Measurements from ENCODE around the gene JOSD2.

Gene JOSD2

GRCh38 chr19:50489461-50490011 lies 21.5 kb downstream of the JOSD2 start:
- Histone ChIP-seq H3K27me3 (ENCODE audit: low read depth) (peaks cover 13% of the 10 kb centered on the region), H3K4me1 (no peaks in the 10 kb centered on the region), H3K36me3 (replicated peaks) (no peaks in the 10 kb centered on the region), H3K4me3 (no peak overlapping the region), H3K9me3 (peaks cover 4% of the 10 kb centered on the region; the same call in 1 of the 2 replicates)
- in situ Hi-C loops (cut with MboI; ENCODE audit: low sequenced_read_pairs), result no loop called here
- no peak for DNase-seq (ENCODE audit: low spot score in 2 of 2)

- no peaks in the 10 kb centered on the region for H3K4me1 ChIP-seq
- no peak overlapping the region for H3K4me3 ChIP-seq
- in situ Hi-C loops (cut with MboI; ENCODE audit: low sequenced_read_pairs), result no loop called here
- H3K9me3 ChIP-seq, result peaks cover 4% of the 10 kb centered on the region; the same call in 1 of the 2 replicates
- no peak for DNase-seq (ENCODE audit: low spot score in 2 of 2)
- H3K27me3 ChIP-seq (ENCODE audit: low read depth), result peaks cover 13% of the 10 kb centered on the region
- no peaks in the 10 kb centered on the region for H3K36me3 ChIP-seq (replicated peaks)
Measured at GRCh38 chr19:50488389-50489194, 22.4 kb downstream of the JOSD2 start.

DNA sequence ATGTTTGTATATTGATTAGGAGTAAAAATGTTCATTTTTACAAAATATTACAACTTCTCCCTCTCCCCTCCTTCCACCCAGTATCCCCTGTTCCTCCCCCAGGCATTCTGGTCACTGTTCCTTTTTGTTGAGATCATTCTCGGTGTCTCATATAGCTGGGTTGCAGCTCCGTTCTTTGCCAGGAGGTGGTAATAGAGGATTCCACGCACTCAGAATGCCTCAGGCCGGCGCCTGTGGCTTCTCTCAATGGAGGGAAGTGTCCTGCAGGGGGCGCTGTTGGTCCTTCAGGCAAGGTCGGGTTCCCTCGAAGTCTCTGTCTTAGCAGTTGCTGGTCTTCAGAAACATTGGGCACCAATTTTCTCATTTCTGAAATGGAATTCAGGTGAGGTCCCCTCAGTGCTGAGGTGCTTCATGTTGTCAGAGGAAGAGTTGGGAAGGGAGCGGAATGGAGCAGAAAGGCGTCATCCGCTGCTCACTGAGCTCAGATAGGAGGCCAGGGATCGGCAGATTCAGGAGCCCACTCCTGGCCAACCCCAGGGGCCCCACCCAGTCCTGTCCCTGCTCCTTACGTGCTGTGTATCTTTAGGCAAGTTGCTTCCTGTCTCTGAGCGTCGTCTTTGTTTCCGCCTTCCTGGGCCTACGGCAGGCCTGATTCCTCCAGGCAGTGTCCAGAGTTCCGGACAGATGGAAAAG lies 24.0 kb downstream of the JOSD2 start:
- DNase-seq (ENCODE audit: low spot score in 2 of 2), result peak in 1 of 2 experiments; percentile 66
- Histone ChIP-seq H3K9me3 (peaks cover 4% of the 10 kb centered on the region; the same call in 1 of the 2 replicates), H3K4me1 (no peaks in the 10 kb centered on the region), H3K4me3 (no peak overlapping the region), H3K36me3 (replicated peaks) (no peaks in the 10 kb centered on the region), H3K27me3 (ENCODE audit: low read depth) (peaks cover 11% of the 10 kb centered on the region)
- in situ Hi-C loops (cut with MboI; ENCODE audit: low sequenced_read_pairs), result no loop called here

- H3K9me3 ChIP-seq, result peaks cover 4% of the 10 kb centered on the region; the same call in 1 of the 2 replicates
- H3K27me3 ChIP-seq (ENCODE audit: low read depth), result 0 out of 2 replicates have a peak, but pooled peaks cover 8% of the 10 kb centered on the region
- no peaks in the 10 kb centered on the region for H3K36me3 ChIP-seq (replicated peaks)
- H3K4me1 ChIP-seq, result no peaks in the 10 kb centered on the region
- no peak overlapping the region for H3K4me3 ChIP-seq
- in situ Hi-C loops (cut with MboI; ENCODE audit: low sequenced_read_pairs), result no loop called here
- DNase-seq (ENCODE audit: low spot score in 2 of 2), result no peak
Measured at GRCh38 chr19:50485284-50485955, 25.6 kb downstream of the JOSD2 start.

- Histone ChIP-seq H3K27me3 (ENCODE audit: low read depth) (no peaks in the 10 kb centered on the region), H3K4me3 (no peak overlapping the region), H3K4me1 (no peaks in the 10 kb centered on the region), H3K9me3 (peaks cover 4% of the 10 kb centered on the region; the same call in 1 of the 2 replicates), H3K36me3 (replicated peaks) (no peaks in the 10 kb centered on the region; the same call in 1 of the 2 replicates)
- in situ Hi-C loops (cut with MboI; ENCODE audit: low sequenced_read_pairs), result no loop called here
- DNase-seq (ENCODE audit: low spot score in 2 of 2), result no peak
Measured at GRCh38 chr19:50482916-50483315, 28.1 kb downstream of the JOSD2 start.

DNA sequence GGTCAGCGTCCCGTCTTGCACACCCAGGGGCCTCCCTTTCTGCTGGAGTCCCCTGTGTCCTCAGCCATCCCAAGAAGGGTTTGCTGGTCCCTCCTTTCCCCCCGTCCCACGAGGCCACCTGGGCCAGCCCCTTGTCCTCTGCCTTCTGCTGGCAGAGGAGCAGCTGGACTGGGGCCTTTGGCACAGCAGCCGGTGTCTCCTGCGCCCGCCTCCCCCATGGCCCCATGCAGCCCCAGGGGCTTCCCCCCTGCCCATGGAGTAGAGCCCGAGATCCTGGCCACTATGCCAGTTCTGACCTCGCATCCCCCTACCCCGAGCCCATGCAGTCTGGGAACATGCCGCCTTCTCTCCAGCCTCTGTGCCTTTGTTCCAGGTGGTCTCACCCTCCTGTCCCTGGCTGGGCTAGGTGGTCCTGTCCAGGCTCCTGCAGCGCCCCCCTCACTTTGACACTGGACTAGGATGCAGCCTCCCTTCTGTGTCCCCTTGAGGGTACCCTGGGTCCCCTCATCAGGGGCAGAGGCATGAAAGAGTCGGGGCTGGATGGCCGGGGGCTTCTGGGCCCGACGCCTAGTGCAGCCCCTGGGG lies 28.6 kb downstream of the JOSD2 start:
- no peak for DNase-seq (ENCODE audit: low spot score in 2 of 2)
- in situ Hi-C loops (cut with MboI; ENCODE audit: low sequenced_read_pairs), result no loop called here
- 0 out of 2 replicates have a peak, but pooled peaks cover 4% of the 10 kb centered on the region for H3K4me1 ChIP-seq

DNA sequence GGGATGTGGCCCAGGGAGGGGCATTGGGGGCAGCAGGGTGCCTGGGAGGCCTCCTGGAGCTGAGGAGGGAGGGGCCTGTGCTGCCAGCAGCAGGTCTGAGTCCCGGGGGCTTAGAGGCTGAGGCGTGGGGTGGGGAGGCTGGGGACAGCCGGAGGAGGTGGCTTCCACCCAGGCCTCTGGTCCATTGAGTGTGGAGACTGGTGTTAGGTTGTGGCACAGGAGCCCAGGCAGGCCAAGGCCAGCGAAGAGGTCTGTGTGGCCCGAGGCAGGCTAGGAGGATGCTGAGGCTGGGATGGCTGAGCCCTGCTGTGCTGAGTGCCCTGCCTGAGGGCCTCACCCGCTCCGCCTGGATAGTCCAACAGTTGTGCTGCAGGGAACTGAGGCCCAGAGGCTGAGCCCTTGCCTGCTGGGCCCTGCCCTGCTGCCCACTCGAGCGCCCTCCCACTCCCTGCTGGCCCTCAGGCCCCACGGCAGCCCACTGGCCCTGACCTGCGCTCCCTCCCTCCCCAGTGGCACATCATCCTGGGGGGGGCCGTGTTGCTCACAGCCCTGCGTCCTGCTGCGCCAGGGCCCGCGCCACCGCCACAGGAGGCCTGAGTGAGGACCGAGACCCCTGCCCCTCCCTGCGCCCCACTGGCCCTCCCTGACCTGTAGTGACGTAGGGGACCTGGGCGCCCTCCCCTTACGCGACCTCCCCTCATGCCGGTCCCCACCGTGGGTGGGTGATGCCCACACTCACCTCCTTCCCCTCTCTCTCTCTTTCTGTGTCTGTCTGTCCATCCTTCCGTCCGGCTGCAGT lies 29.4 kb downstream of the JOSD2 start:
- H3K27me3 ChIP-seq (ENCODE audit: low read depth), result no peaks in the 10 kb centered on the region
- H3K36me3 ChIP-seq (replicated peaks), result no peaks in the 10 kb centered on the region; the same call in 1 of the 2 replicates
- in situ Hi-C loops (cut with MboI; ENCODE audit: low sequenced_read_pairs), result no loop called here
- DNase-seq (ENCODE audit: low spot score in 2 of 2), result no peak
- H3K4me3 ChIP-seq, result no peak overlapping the region
- 0 out of 2 replicates have a peak, but pooled peaks cover 4% of the 10 kb centered on the region for H3K4me1 ChIP-seq
- peaks cover 1% of the 10 kb centered on the region; the same call in 1 of the 2 replicates for H3K9me3 ChIP-seq

More for the DNA sequence above, 28.6 kb downstream of the JOSD2 start:
- H3K36me3 ChIP-seq (replicated peaks), result no peaks in the 10 kb centered on the region; the same call in 1 of the 2 replicates
- H3K4me3 ChIP-seq, result no peak overlapping the region
- H3K9me3 ChIP-seq, result peaks cover 4% of the 10 kb centered on the region; the same call in 1 of the 2 replicates
- H3K27me3 ChIP-seq (ENCODE audit: low read depth), result no peaks in the 10 kb centered on the region

- H3K4me1 ChIP-seq, result 0 out of 2 replicates have a peak, but pooled peaks cover 4% of the 10 kb centered on the region
- no peaks in the 10 kb centered on the region; the same call in 1 of the 2 replicates for H3K36me3 ChIP-seq (replicated peaks)
- no peak for DNase-seq (ENCODE audit: low spot score in 2 of 2)
- H3K27me3 ChIP-seq (ENCODE audit: low read depth), result no peaks in the 10 kb centered on the region
- in situ Hi-C loops (cut with MboI; ENCODE audit: low sequenced_read_pairs), result no loop called here
- no peak overlapping the region for H3K4me3 ChIP-seq
- H3K9me3 ChIP-seq, result no peaks in the 10 kb centered on the region
Measured at GRCh38 chr19:50480281-50481111, 30.5 kb downstream of the JOSD2 start.

DNA sequence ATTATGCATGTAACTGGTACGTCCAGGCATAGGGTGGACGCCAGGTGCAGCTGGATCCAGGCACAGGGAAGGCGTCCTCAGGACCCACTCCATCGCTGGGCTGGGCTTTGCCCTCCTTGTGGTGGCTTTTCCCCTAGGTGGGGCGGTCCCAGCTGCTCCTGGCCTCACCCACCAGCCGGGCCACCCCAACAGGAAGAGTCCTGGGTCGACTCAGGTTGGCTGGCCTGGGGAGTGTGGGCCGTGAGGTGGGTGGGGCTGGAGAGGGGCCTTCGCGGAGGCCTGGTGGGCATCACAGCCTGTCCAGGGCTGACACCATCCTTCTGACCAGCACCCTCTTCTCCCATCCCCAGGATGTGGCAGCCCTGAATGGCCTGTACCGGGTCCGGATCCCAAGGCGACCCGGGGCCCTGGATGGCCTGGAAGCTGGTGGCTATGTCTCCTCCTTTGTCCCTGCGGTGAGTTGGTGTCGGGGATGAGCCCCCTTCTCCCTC lies 31.2 kb downstream of the JOSD2 start:
- 0 out of 2 replicates have a peak, but pooled peaks cover 4% of the 10 kb centered on the region for H3K4me1 ChIP-seq

GRCh38 chr19:50478901-50479715 lies 31.9 kb downstream of the JOSD2 start:
- 0 out of 2 replicates have a peak, but pooled peaks cover 4% of the 10 kb centered on the region for H3K4me1 ChIP-seq
- DNase-seq (ENCODE audit: low spot score in 2 of 2), result peak; percentile 74 to 89
- in situ Hi-C loops (cut with MboI; ENCODE audit: low sequenced_read_pairs), result no loop called here
- no peaks in the 10 kb centered on the region for H3K27me3 ChIP-seq (ENCODE audit: low read depth)
- no peak overlapping the region for H3K4me3 ChIP-seq
- H3K9me3 ChIP-seq, result no peaks in the 10 kb centered on the region
- no peaks in the 10 kb centered on the region; the same call in 1 of the 2 replicates for H3K36me3 ChIP-seq (replicated peaks)

More for the DNA sequence above, 31.2 kb downstream of the JOSD2 start:
- Histone ChIP-seq H3K36me3 (replicated peaks) (no peaks in the 10 kb centered on the region; the same call in 1 of the 2 replicates), H3K9me3 (no peaks in the 10 kb centered on the region), H3K4me3 (no peak overlapping the region), H3K27me3 (ENCODE audit: low read depth) (no peaks in the 10 kb centered on the region)
- in situ Hi-C loops (cut with MboI; ENCODE audit: low sequenced_read_pairs), result no loop called here
- no peak for DNase-seq (ENCODE audit: low spot score in 2 of 2)

All from HAP-1 (cell line).